Neural cell (in vitro differentiated cells): ENCODE data around the gene ARHGAP10.
"Not testable (repeated sequence)": the region's sequence is repeated elsewhere in the genome, so short reads cannot be mapped to it uniquely, and the experiment has no call there.

ENCODE experiments used
- EP300 ChIP-seq: fragments of 450-650 bp; conservative IDR thresholded peaks from 2 replicates; pipeline ENCODE4 v1.6.1; 2014; ENCODE audit warnings: antibody characterized with exemption, mild to moderate bottlenecking, moderate library complexity; ENCODE audit not compliant: poor library complexity, severe bottlenecking
- EZH2 ChIP-seq: fragments of 200-600, 300-800 bp; shearing (Covaris generic), sonication (generic); IDR thresholded peaks from 2 replicates; pipeline ENCODE4 v1.6.1; 2014; ENCODE audit warnings: antibody characterized with exemption, low read length, borderline replicate concordance, mild to moderate bottlenecking; ENCODE audit not compliant: insufficient read depth, poor library complexity, severe bottlenecking
- MXI1 ChIP-seq: fragments of 450-650 bp; conservative IDR thresholded peaks from 2 replicates; pipeline ENCODE4 v1.6.1; 2014; ENCODE audit warnings: antibody characterized with exemption, mild to moderate bottlenecking; ENCODE audit not compliant: poor library complexity, severe bottlenecking
- POLR2AphosphoS5 ChIP-seq: IDR thresholded peaks from 2 replicates; pipeline ENCODE4 v1.6.1; 2012
- RAD21 ChIP-seq: fragments of 450-650 bp; conservative IDR thresholded peaks from 2 replicates; pipeline ENCODE4 v1.6.1; 2014; ENCODE audit warnings: antibody characterized with exemption, mild to moderate bottlenecking, moderate library complexity
- TAF1 ChIP-seq: IDR thresholded peaks from 2 replicates; pipeline ENCODE4 v1.6.1; 2012; ENCODE audit warnings: low read depth
- TF ChIP-seq, protein P1 (sequence below): IDR thresholded peaks from 2 replicates; pipeline ENCODE4 v1.6.1; 2012; ENCODE audit warnings: borderline replicate concordance
- TF ChIP-seq, protein P2 (sequence below): fragments of 450-650 bp; IDR thresholded peaks from 2 replicates; pipeline ENCODE4 v1.5.1; 2014; ENCODE audit warnings: antibody characterized with exemption, mild to moderate bottlenecking, moderate library complexity; ENCODE audit not compliant: poor library complexity, severe bottlenecking

DNA sequence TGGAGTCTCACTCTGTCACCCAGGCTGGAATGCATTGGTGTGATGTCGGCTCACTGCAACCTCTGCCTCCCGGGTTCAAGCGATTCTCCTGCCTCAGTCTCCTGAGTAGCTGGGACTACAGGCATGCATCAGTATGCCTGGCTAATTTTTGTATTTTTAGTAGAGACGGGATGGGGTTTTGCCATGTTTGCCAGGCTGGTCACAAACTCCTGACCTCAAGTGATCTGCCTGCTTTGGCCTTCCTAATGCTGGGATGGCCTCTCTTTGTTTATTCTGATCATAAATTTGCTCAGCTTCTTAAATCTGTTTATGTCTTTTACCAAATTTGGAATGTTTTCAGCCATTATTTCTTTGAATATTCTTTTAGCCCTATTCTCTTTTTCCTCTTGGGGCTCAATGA lies 67.2 kb downstream of the ARHGAP10 start:
- TF ChIP-seq, protein P1, sequence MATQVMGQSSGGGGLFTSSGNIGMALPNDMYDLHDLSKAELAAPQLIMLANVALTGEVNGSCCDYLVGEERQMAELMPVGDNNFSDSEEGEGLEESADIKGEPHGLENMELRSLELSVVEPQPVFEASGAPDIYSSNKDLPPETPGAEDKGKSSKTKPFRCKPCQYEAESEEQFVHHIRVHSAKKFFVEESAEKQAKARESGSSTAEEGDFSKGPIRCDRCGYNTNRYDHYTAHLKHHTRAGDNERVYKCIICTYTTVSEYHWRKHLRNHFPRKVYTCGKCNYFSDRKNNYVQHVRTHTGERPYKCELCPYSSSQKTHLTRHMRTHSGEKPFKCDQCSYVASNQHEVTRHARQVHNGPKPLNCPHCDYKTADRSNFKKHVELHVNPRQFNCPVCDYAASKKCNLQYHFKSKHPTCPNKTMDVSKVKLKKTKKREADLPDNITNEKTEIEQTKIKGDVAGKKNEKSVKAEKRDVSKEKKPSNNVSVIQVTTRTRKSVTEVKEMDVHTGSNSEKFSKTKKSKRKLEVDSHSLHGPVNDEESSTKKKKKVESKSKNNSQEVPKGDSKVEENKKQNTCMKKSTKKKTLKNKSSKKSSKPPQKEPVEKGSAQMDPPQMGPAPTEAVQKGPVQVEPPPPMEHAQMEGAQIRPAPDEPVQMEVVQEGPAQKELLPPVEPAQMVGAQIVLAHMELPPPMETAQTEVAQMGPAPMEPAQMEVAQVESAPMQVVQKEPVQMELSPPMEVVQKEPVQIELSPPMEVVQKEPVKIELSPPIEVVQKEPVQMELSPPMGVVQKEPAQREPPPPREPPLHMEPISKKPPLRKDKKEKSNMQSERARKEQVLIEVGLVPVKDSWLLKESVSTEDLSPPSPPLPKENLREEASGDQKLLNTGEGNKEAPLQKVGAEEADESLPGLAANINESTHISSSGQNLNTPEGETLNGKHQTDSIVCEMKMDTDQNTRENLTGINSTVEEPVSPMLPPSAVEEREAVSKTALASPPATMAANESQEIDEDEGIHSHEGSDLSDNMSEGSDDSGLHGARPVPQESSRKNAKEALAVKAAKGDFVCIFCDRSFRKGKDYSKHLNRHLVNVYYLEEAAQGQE = not testable (repeated sequence)
- TF ChIP-seq, protein P2, sequence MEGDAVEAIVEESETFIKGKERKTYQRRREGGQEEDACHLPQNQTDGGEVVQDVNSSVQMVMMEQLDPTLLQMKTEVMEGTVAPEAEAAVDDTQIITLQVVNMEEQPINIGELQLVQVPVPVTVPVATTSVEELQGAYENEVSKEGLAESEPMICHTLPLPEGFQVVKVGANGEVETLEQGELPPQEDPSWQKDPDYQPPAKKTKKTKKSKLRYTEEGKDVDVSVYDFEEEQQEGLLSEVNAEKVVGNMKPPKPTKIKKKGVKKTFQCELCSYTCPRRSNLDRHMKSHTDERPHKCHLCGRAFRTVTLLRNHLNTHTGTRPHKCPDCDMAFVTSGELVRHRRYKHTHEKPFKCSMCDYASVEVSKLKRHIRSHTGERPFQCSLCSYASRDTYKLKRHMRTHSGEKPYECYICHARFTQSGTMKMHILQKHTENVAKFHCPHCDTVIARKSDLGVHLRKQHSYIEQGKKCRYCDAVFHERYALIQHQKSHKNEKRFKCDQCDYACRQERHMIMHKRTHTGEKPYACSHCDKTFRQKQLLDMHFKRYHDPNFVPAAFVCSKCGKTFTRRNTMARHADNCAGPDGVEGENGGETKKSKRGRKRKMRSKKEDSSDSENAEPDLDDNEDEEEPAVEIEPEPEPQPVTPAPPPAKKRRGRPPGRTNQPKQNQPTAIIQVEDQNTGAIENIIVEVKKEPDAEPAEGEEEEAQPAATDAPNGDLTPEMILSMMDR = not testable (repeated sequence)
- not testable (repeated sequence) for TF ChIP-seq EP300, RAD21, EZH2, POLR2AphosphoS5, TAF1, MXI1
